Loucy (cell line): ENCODE results near the gene ST8SIA5.

Experiments
- H2AFZ ChIP-seq: fragments of 200-600 bp; sonication (generic); 2 replicates; pipeline ENCODE4 v1.6.0; 2016; ENCODE audit warnings: antibody characterized with exemption, mild to moderate bottlenecking, low read length, moderate library complexity
- H3F3A ChIP-seq: fragments of 200-600 bp; 2 replicates; pipeline ENCODE4 v1.6.0; 2016; ENCODE audit warnings: antibody characterized with exemption, low read depth, mild to moderate bottlenecking
- H3K27me3 ChIP-seq: fragments of 200-600 bp; sonication (generic); 2 replicates; pipeline ENCODE4 v1.6.1; 2014; ENCODE audit warnings: low read length, mild to moderate bottlenecking; ENCODE audit not compliant: insufficient read depth, poor library complexity, severe bottlenecking
- H3K36me3 ChIP-seq: fragments of 200-600 bp; sonication (generic); 2 replicates; pipeline ENCODE4 v1.6.1; 2016; ENCODE audit warnings: low read length; ENCODE audit not compliant: insufficient read depth
- H3K4me1 ChIP-seq: fragments of 200-600 bp; sonication (generic); 2 replicates; pipeline ENCODE4 v1.5.1; 2014; ENCODE audit warnings: low read length, mild to moderate bottlenecking; ENCODE audit not compliant: insufficient read depth, poor library complexity, severe bottlenecking
- H3K4me2 ChIP-seq: fragments of 200-600 bp; sonication (generic); 2 replicates; pipeline ENCODE4 v1.6.0; 2014; ENCODE audit warnings: antibody characterized with exemption, low read length, low read depth, mild to moderate bottlenecking; ENCODE audit not compliant: poor library complexity, severe bottlenecking
- H3K4me3 ChIP-seq: fragments of 200-600 bp; sonication (generic); 2 replicates; pipeline ENCODE4 v1.5.1; 2014; ENCODE audit warnings: low read length, mild to moderate bottlenecking, mixed read lengths; ENCODE audit not compliant: poor library complexity, severe bottlenecking
- H3K79me2 ChIP-seq: fragments of 200-600 bp; sonication (generic); 2 replicates; pipeline ENCODE4 v1.6.1; 2014; ENCODE audit warnings: low read length; ENCODE audit not compliant: insufficient read depth
- H3K9ac ChIP-seq: fragments of 200-600 bp; sonication (generic); 2 replicates; pipeline ENCODE4 v1.6.0; 2014; ENCODE audit warnings: mild to moderate bottlenecking, low read depth, low read length, moderate library complexity; ENCODE audit not compliant: poor library complexity, severe bottlenecking
- H3K9me2 ChIP-seq: fragments of 200-600 bp; sonication (generic); replicated peaks from 2 replicates; pipeline ENCODE4 v1.6.1; 2016; ENCODE audit warnings: low read depth, low read length, mixed read lengths
- H3K9me3 ChIP-seq: fragments of 200-600 bp; sonication (generic); 2 replicates; pipeline ENCODE4 v1.6.1; 2014; ENCODE audit warnings: mild to moderate bottlenecking, antibody characterized with exemption, low read length, low read depth; ENCODE audit not compliant: insufficient read depth
- H4K20me1 ChIP-seq: fragments of 200-600 bp; sonication (generic); 2 replicates; pipeline ENCODE4 v1.6.0; 2014; ENCODE audit warnings: antibody characterized with exemption, low read length, mild to moderate bottlenecking; ENCODE audit not compliant: insufficient read depth, poor library complexity, severe bottlenecking
- CTCF ChIP-seq: fragments of 200-600 bp; sonication (generic); conservative IDR thresholded peaks from 2 replicates; pipeline ENCODE4 v1.5.1; 2014; ENCODE audit warnings: mild to moderate bottlenecking, antibody characterized with exemption, low read length
- EZH2phosphoT487 ChIP-seq: fragments of 200-600 bp; IDR thresholded peaks from 2 replicates; pipeline ENCODE4 v1.6.1; 2018; ENCODE audit warnings: antibody characterized with exemption, mild to moderate bottlenecking, moderate library complexity, borderline replicate concordance

The ST8SIA5 gene

DNA sequence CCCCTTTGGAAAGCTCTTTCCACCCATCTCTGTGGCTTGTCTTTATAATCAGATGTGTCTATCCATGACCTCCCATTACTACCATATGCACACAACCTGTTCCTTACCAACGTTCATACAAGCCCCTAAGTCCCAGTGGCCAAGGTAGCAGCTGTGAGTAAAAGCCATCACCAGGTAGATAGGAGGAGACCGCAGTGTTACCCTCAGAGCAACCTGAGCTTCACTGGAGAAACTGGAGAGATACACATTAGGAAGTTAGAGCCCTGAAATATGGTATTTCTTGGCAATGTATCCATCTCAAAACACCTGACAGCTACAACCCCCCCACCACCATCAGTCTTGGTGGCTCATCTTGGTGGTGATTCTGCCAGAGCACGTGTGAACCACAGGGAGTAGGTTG lies 125.9 kb downstream of the ST8SIA5 start:
- Histone ChIP-seq H3K4me2 (no peak overlapping the region), H3K4me1 (peaks cover 3% of the 10 kb centered on the region), H3K36me3 (no peaks in the 10 kb centered on the region), H3K9me3 (no peaks in the 10 kb centered on the region), H2AFZ (no peak overlapping the region), H3K9ac (no peak overlapping the region), H3K4me3 (no peak overlapping the region), H3K9me2 (no peaks in the 10 kb centered on the region), H3K79me2 (no peaks in the 10 kb centered on the region), H4K20me1 (no peaks in the 10 kb centered on the region), H3F3A (no peaks in the 10 kb centered on the region), H3K27me3 (no peaks in the 10 kb centered on the region)
- no peak for TF ChIP-seq EZH2phosphoT487
- no peak for TF ChIP-seq CTCF

- TF ChIP-seq EZH2phosphoT487 = no peak
- no peak for TF ChIP-seq CTCF
- no peaks in the 10 kb centered on the region for H3K9me3 ChIP-seq
- no peaks in the 10 kb centered on the region for H3K27me3 ChIP-seq
- H3K9me2 ChIP-seq = no peaks in the 10 kb centered on the region
- no peaks in the 10 kb centered on the region for H3F3A ChIP-seq
- no peak overlapping the region for H3K4me3 ChIP-seq
- H3K36me3 ChIP-seq = no peaks in the 10 kb centered on the region
- H3K9ac ChIP-seq = no peak overlapping the region
- peaks cover 3% of the 10 kb centered on the region for H3K4me1 ChIP-seq
- H2AFZ ChIP-seq = no peak overlapping the region
- H3K4me2 ChIP-seq = peak overlapping the region; percentile 17
- no peaks in the 10 kb centered on the region for H3K79me2 ChIP-seq
- H4K20me1 ChIP-seq = no peaks in the 10 kb centered on the region
Observed at GRCh38 chr18:46630160-46630559, 126.7 kb downstream of the ST8SIA5 start.

- no peak overlapping the region for H3K4me3 ChIP-seq
- H3K9me2 ChIP-seq = no peaks in the 10 kb centered on the region
- H3K36me3 ChIP-seq = no peaks in the 10 kb centered on the region
- peaks cover 3% of the 10 kb centered on the region for H3K4me1 ChIP-seq
- H3F3A ChIP-seq = no peaks in the 10 kb centered on the region
- H4K20me1 ChIP-seq = no peaks in the 10 kb centered on the region
- no peaks in the 10 kb centered on the region for H3K79me2 ChIP-seq
- H3K9ac ChIP-seq = no peak overlapping the region
- H3K9me3 ChIP-seq = no peaks in the 10 kb centered on the region
- no peak overlapping the region for H3K4me2 ChIP-seq
- H2AFZ ChIP-seq = no peak overlapping the region
- no peaks in the 10 kb centered on the region for H3K27me3 ChIP-seq
- TF ChIP-seq EZH2phosphoT487 (no peak), CTCF (no peak)
Observed at GRCh38 chr18:46629361-46629760, 127.5 kb downstream of the ST8SIA5 start.
